Thymus (tissue), 14 donors: ENCODE data around the gene COPA. TPM values are rescaled to one million over a fixed set of nuclear protein-coding genes. Genes with fewer than 3 reads are reported as not detected.
"Not testable (repeated sequence)": the region's sequence is repeated elsewhere in the genome, so short reads cannot be mapped to it uniquely, and the experiment has no call there.

Experiments used
- DNase-seq, 9 donors: peaks; one replicate each; pipeline ENCODE4 v3.0.0-alpha.2; 2013; ENCODE audit warnings: low spot score in 9 of 9, low read depth in 6 of 9, missing footprints in 1 of 9
- H3K27ac ChIP-seq, 2 donors: one replicate each; pipeline ENCODE4 v1.5.1; 2013; ENCODE audit warnings: control low read depth in 1 of 2, low read depth in 1 of 2, low read length in 1 of 2, mild to moderate bottlenecking in 1 of 2, moderate library complexity in 1 of 2
- H3K27me3 ChIP-seq, 2 donors: one replicate each; pipeline ENCODE4 v1.5.1; 2013; ENCODE audit warnings: low read length in 1 of 2; ENCODE audit not compliant: control insufficient read depth in 2 of 2, insufficient read depth in 1 of 2
- H3K36me3 ChIP-seq, 2 donors: one replicate each; pipeline ENCODE4 v1.5.1; 2013; ENCODE audit warnings: low read length in 1 of 2, mild to moderate bottlenecking in 1 of 2, moderate library complexity in 1 of 2; ENCODE audit not compliant: control insufficient read depth in 2 of 2, insufficient read depth in 2 of 2
- H3K4me1 ChIP-seq, 2 donors: one replicate each; pipeline ENCODE4 v1.5.1; 2013; ENCODE audit warnings: low read length in 2 of 2; ENCODE audit not compliant: control insufficient read depth in 2 of 2, insufficient read depth in 2 of 2
- H3K4me3 ChIP-seq, 2 donors: one replicate each; pipeline ENCODE4 v1.5.1; 2013; ENCODE audit warnings: low read length in 2 of 2, control low read depth in 1 of 2, mild to moderate bottlenecking in 1 of 2
- H3K9me3 ChIP-seq, 2 donors: one replicate each; pipeline ENCODE4 v1.5.1; 2013; ENCODE audit warnings: low read length in 1 of 2, mild to moderate bottlenecking in 1 of 2; ENCODE audit not compliant: control insufficient read depth in 2 of 2, insufficient read depth in 1 of 2
- WGBS: extraction: QIAGEN DNeasy Blood & Tissue Kit; methylation state at CpG from one replicate; pipeline ENCODE4 v1.1.7; 2013; 5-methylcytosine and 5-hydroxymethylcytosine counted together
- long read RNA-seq, 10 donors: transcript quantifications; one replicate each; lab custom pipeline, GENCODE V29; 2026
- polyA plus RNA-seq: library from polyadenylated mRNA; stranded (reverse); fragments of 200-250 nt; gene quantifications from one replicate; pipeline ENCODE4 v1.2.3, GENCODE V29; 2013
- total RNA-seq: library from RNA; stranded (reverse); fragments of 120-200 nt; gene quantifications from one replicate; pipeline ENCODE4 v1.2.4, GENCODE V29; 2013
- donor health status: healthy.

COPA gene
- total RNA-seq = 80.2 TPM
- 61.5 TPM for polyA plus RNA-seq
- long read RNA-seq, donor 1, full-length matches to known transcripts = 2 of 2 reads
- long read RNA-seq, donor 1, partial matches to known transcripts = 0 of 2 reads
- long read RNA-seq, donor 1, other reads (novel, unspliced or antisense) = 0 of 2 reads
- long read RNA-seq, donor 2, full-length matches to known transcripts = 13 of 314 reads
- long read RNA-seq, donor 2, partial matches to known transcripts = 290 of 314 reads
- long read RNA-seq, donor 2, other reads (novel, unspliced or antisense) = 11 of 314 reads
- long read RNA-seq, donor 3, full-length matches to known transcripts = 15 of 39 reads
- long read RNA-seq, donor 3, partial matches to known transcripts = 24 of 39 reads
- long read RNA-seq, donor 3, other reads (novel, unspliced or antisense) = 0 of 39 reads
- long read RNA-seq, donor 4, full-length matches to known transcripts = 5 of 10 reads
- long read RNA-seq, donor 4, partial matches to known transcripts = 5 of 10 reads
- long read RNA-seq, donor 4, other reads (novel, unspliced or antisense) = 0 of 10 reads
- long read RNA-seq, donor 5, full-length matches to known transcripts = 16 of 165 reads
- long read RNA-seq, donor 5, partial matches to known transcripts = 149 of 165 reads
- long read RNA-seq, donor 5, other reads (novel, unspliced or antisense) = 0 of 165 reads
- long read RNA-seq, donor 6, full-length matches to known transcripts = 9 of 35 reads
- long read RNA-seq, donor 6, partial matches to known transcripts = 26 of 35 reads
- long read RNA-seq, donor 6, other reads (novel, unspliced or antisense) = 0 of 35 reads
- long read RNA-seq, donor 7, full-length matches to known transcripts = 15 of 116 reads
- long read RNA-seq, donor 7, partial matches to known transcripts = 101 of 116 reads
- long read RNA-seq, donor 7, other reads (novel, unspliced or antisense) = 0 of 116 reads
- long read RNA-seq, donor 8, full-length matches to known transcripts = 5 of 5 reads
- long read RNA-seq, donor 8, partial matches to known transcripts = 0 of 5 reads
- long read RNA-seq, donor 8, other reads (novel, unspliced or antisense) = 0 of 5 reads
- long read RNA-seq, donor 9, full-length matches to known transcripts = 8 of 14 reads
- long read RNA-seq, donor 9, partial matches to known transcripts = 6 of 14 reads
- long read RNA-seq, donor 9, other reads (novel, unspliced or antisense) = 0 of 14 reads
- long read RNA-seq, donor 10, full-length matches to known transcripts = 7 of 70 reads
- long read RNA-seq, donor 10, partial matches to known transcripts = 63 of 70 reads
- long read RNA-seq, donor 10, other reads (novel, unspliced or antisense) = 0 of 70 reads

- under 1% methylated on average over 58 of the region's 58 CpGs for WGBS
- H3K27ac ChIP-seq = peak within 1 kb of the TSS; percentile 93 to 96
- H3K36me3 ChIP-seq = peaks cover 15 to 44% of the 10 kb centered on the region in 2 donors
- H3K27me3 ChIP-seq = no peaks in the 10 kb centered on the region
- H3K4me3 ChIP-seq = peak within 1 kb of the TSS; percentile 80 to 95
- H3K4me1 ChIP-seq = peaks cover 11% of the 10 kb centered on the region in 2 donors
- DNase-seq = peak; percentile 82 to 97 (median 89)
- no peaks in the 10 kb centered on the region for H3K9me3 ChIP-seq
Observed at GRCh38 chr1:160342953-160343869, at the start of gene COPA, which contains the start of gene NCSTN. Gene COPA, minus strand, starts transcription at chr1:160343250. Its CDS starts 80 bp downstream, at chr1:160343170. Gene NCSTN, plus strand, starts transcription at chr1:160343383. Its CDS starts 14 bp downstream, at chr1:160343397.

GRCh38 chr1:160388406-160388805 is 45.4 kb upstream of the COPA start:
- WGBS = 87% methylated on average over 4 of the region's 4 CpGs
- not testable (repeated sequence) for H3K27ac ChIP-seq, DNase-seq, H3K4me1 ChIP-seq, H3K36me3 ChIP-seq, H3K4me3 ChIP-seq, H3K27me3 ChIP-seq, H3K9me3 ChIP-seq

- DNase-seq, H3K4me1 ChIP-seq, H3K27ac ChIP-seq, H3K27me3 ChIP-seq, H3K4me3 ChIP-seq, H3K36me3 ChIP-seq, H3K9me3 ChIP-seq: not testable (repeated sequence)
- WGBS = 97% methylated on average over 2 of the region's 2 CpGs
Observed at GRCh38 chr1:160384812-160385211, 41.8 kb upstream of the COPA start.

- Histone ChIP-seq H3K4me1 (peaks cover 5 to 18% of the 10 kb centered on the region in 2 donors), H3K27me3 (peaks cover 0 to 3% of the 10 kb centered on the region in 2 donors), H3K36me3 (no peaks in the 10 kb centered on the region), H3K4me3 (no peak overlapping the region), H3K9me3 (no peaks in the 10 kb centered on the region), H3K27ac (no peak overlapping the region)
- 87% methylated on average over 7 of the region's 7 CpGs for WGBS
- DNase-seq = no peak
Observed at GRCh38 chr1:160377585-160378206, 34.6 kb upstream of the COPA start.

- H3K9me3 ChIP-seq = no peaks in the 10 kb centered on the region
- no peak overlapping the region for H3K27ac ChIP-seq
- WGBS = 24% methylated on average over 5 of the region's 5 CpGs
- peaks cover 5 to 18% of the 10 kb centered on the region in 2 donors for H3K4me1 ChIP-seq
- peaks cover 0 to 3% of the 10 kb centered on the region in 2 donors for H3K27me3 ChIP-seq
- no peaks in the 10 kb centered on the region for H3K36me3 ChIP-seq
- DNase-seq = peak in 7 of 9 donors; percentile 40 to 75 (median 52)
- no peak overlapping the region for H3K4me3 ChIP-seq
Observed at GRCh38 chr1:160376525-160377131, 33.6 kb upstream of the COPA start.

- DNase-seq = peak in 2 of 9 donors; percentile 26 to 40
- Histone ChIP-seq H3K4me1 (peaks cover 5 to 18% of the 10 kb centered on the region in 2 donors), H3K27ac (no peak overlapping the region), H3K36me3 (no peaks in the 10 kb centered on the region), H3K4me3 (no peak overlapping the region), H3K9me3 (no peaks in the 10 kb centered on the region), H3K27me3 (peaks cover 0 to 3% of the 10 kb centered on the region in 2 donors)
- 29% methylated on average over 9 of the region's 9 CpGs for WGBS
Observed at GRCh38 chr1:160375788-160376524, 32.9 kb upstream of the COPA start.
